ENCODE results near the gene HOXA6.

Gene HOXA6

GRCh38 chr7:27182861-27183681 lies 35.5 kb upstream of the HOXA6 start:
- Histone ChIP-seq H3K4me3 (ENCODE audit: low read length) (no peak overlapping the region), H3K4me1 (ENCODE audit: insufficient read depth, low read length) (peaks cover 24% of the 10 kb centered on the region), H3K36me3 (ENCODE audit: insufficient read depth, low read length) (no peaks in the 10 kb centered on the region), H3K9me3 (ENCODE audit: insufficient read depth, low read depth, low read length) (no peaks in the 10 kb centered on the region), H3K27ac (ENCODE audit: low read depth, low read length) (no peak overlapping the region), H3K9ac (ENCODE audit: low read depth, low read length) (no peak overlapping the region), H3K27me3 (ENCODE audit: insufficient read depth, low read length) (peaks cover 100% of the 10 kb centered on the region)
- WGBS: 2% methylated on average over 39 of the region's 39 CpGs

- Histone ChIP-seq H3K36me3 (ENCODE audit: insufficient read depth, low read length) (no peaks in the 10 kb centered on the region), H3K27me3 (ENCODE audit: insufficient read depth, low read length) (peaks cover 100% of the 10 kb centered on the region), H3K4me3 (ENCODE audit: low read length) (no peak overlapping the region), H3K4me1 (ENCODE audit: insufficient read depth, low read length) (peaks cover 20% of the 10 kb centered on the region), H3K9me3 (ENCODE audit: insufficient read depth, low read depth, low read length) (no peaks in the 10 kb centered on the region), H3K27ac (ENCODE audit: low read depth, low read length) (no peak overlapping the region), H3K9ac (ENCODE audit: low read depth, low read length) (no peak overlapping the region)
- WGBS: 30% methylated on average over 4 of the region's 4 CpGs
These were observed 34.8 kb upstream of the HOXA6 start for GRCh38 chr7:27182285-27182841.

GRCh38 chr7:27181795-27182275 lies 34.3 kb upstream of the HOXA6 start:
- Histone ChIP-seq H3K9ac (ENCODE audit: low read depth, low read length) (no peak overlapping the region), H3K27ac (ENCODE audit: low read depth, low read length) (no peak overlapping the region), H3K4me1 (ENCODE audit: insufficient read depth, low read length) (peaks cover 20% of the 10 kb centered on the region), H3K4me3 (ENCODE audit: low read length) (no peak overlapping the region), H3K36me3 (ENCODE audit: insufficient read depth, low read length) (no peaks in the 10 kb centered on the region), H3K9me3 (ENCODE audit: insufficient read depth, low read depth, low read length) (no peaks in the 10 kb centered on the region), H3K27me3 (ENCODE audit: insufficient read depth, low read length) (peaks cover 100% of the 10 kb centered on the region)
- 39% methylated on average over 4 of the region's 4 CpGs for WGBS

GRCh38 chr7:27180431-27181420 lies 33.2 kb upstream of the HOXA6 start:
- Histone ChIP-seq H3K4me3 (ENCODE audit: low read length) (no peak overlapping the region), H3K27ac (ENCODE audit: low read depth, low read length) (no peak overlapping the region), H3K4me1 (ENCODE audit: insufficient read depth, low read length) (peaks cover 20% of the 10 kb centered on the region), H3K27me3 (ENCODE audit: insufficient read depth, low read length) (peaks cover 100% of the 10 kb centered on the region), H3K9me3 (ENCODE audit: insufficient read depth, low read depth, low read length) (no peaks in the 10 kb centered on the region; the same call in 1 of the 2 replicates), H3K36me3 (ENCODE audit: insufficient read depth, low read length) (no peaks in the 10 kb centered on the region), H3K9ac (ENCODE audit: low read depth, low read length) (no peak overlapping the region)
- WGBS: 40% methylated on average over 12 of the region's 12 CpGs

- H3K9me3 ChIP-seq (ENCODE audit: insufficient read depth, low read depth, low read length): no peaks in the 10 kb centered on the region; the same call in 1 of the 2 replicates
- H3K27me3 ChIP-seq (ENCODE audit: insufficient read depth, low read length): peaks cover 100% of the 10 kb centered on the region
- H3K4me3 ChIP-seq (ENCODE audit: low read length): no peak overlapping the region
- no peaks in the 10 kb centered on the region for H3K36me3 ChIP-seq (ENCODE audit: insufficient read depth, low read length)
- no peak overlapping the region for H3K27ac ChIP-seq (ENCODE audit: low read depth, low read length)
- peaks cover 20% of the 10 kb centered on the region for H3K4me1 ChIP-seq (ENCODE audit: insufficient read depth, low read length)
- 4% methylated on average over 56 of the region's 56 CpGs for WGBS
- no peak overlapping the region for H3K9ac ChIP-seq (ENCODE audit: low read depth, low read length)
These were observed 32.2 kb upstream of the HOXA6 start for GRCh38 chr7:27179503-27180430.

GRCh38 chr7:27179030-27179429 lies 31.5 kb upstream of the HOXA6 start:
- Histone ChIP-seq H3K36me3 (ENCODE audit: insufficient read depth, low read length) (no peaks in the 10 kb centered on the region), H3K27me3 (ENCODE audit: insufficient read depth, low read length) (peaks cover 100% of the 10 kb centered on the region), H3K9ac (ENCODE audit: low read depth, low read length) (no peak overlapping the region), H3K4me1 (ENCODE audit: insufficient read depth, low read length) (peaks cover 20% of the 10 kb centered on the region), H3K9me3 (ENCODE audit: insufficient read depth, low read depth, low read length) (no peaks in the 10 kb centered on the region; the same call in 1 of the 2 replicates), H3K4me3 (ENCODE audit: low read length) (no peak overlapping the region), H3K27ac (ENCODE audit: low read depth, low read length) (no peak overlapping the region)
- 8% methylated on average over 14 of the region's 14 CpGs for WGBS

- H3K4me3 ChIP-seq (ENCODE audit: low read length): no peak overlapping the region
- H3K27me3 ChIP-seq (ENCODE audit: insufficient read depth, low read length): peaks cover 100% of the 10 kb centered on the region
- H3K27ac ChIP-seq (ENCODE audit: low read depth, low read length): no peak overlapping the region
These were observed 30.8 kb upstream of the HOXA6 start for GRCh38 chr7:27178366-27178765.

GRCh38 chr7:27177795-27178320 lies 30.3 kb upstream of the HOXA6 start:
- no peaks in the 10 kb centered on the region for H3K36me3 ChIP-seq (ENCODE audit: insufficient read depth, low read length)
- peaks cover 100% of the 10 kb centered on the region for H3K27me3 ChIP-seq (ENCODE audit: insufficient read depth, low read length)
- H3K4me3 ChIP-seq (ENCODE audit: low read length): no peak overlapping the region
- no peaks in the 10 kb centered on the region; the same call in 1 of the 2 replicates for H3K9me3 ChIP-seq (ENCODE audit: insufficient read depth, low read depth, low read length)
- no peak overlapping the region for H3K27ac ChIP-seq (ENCODE audit: low read depth, low read length)
- WGBS: 34% methylated on average over 5 of the region's 5 CpGs
- no peak overlapping the region for H3K9ac ChIP-seq (ENCODE audit: low read depth, low read length)
- peaks cover 8% of the 10 kb centered on the region; the same call in 1 of the 2 replicates for H3K4me1 ChIP-seq (ENCODE audit: insufficient read depth, low read length)

More at GRCh38 chr7:27178366-27178765, 30.8 kb upstream of the HOXA6 start:
- H3K4me1 ChIP-seq (ENCODE audit: insufficient read depth, low read length): peaks cover 14% of the 10 kb centered on the region
- no peak overlapping the region for H3K9ac ChIP-seq (ENCODE audit: low read depth, low read length)
- no peaks in the 10 kb centered on the region; the same call in 1 of the 2 replicates for H3K9me3 ChIP-seq (ENCODE audit: insufficient read depth, low read depth, low read length)
- WGBS: 20% methylated on average over 5 of the region's 6 CpGs
- H3K36me3 ChIP-seq (ENCODE audit: insufficient read depth, low read length): no peaks in the 10 kb centered on the region

GRCh38 chr7:27176962-27177794 lies 29.6 kb upstream of the HOXA6 start:
- peaks cover 7% of the 10 kb centered on the region; the same call in 1 of the 2 replicates for H3K4me1 ChIP-seq (ENCODE audit: insufficient read depth, low read length)
- no peaks in the 10 kb centered on the region for H3K36me3 ChIP-seq (ENCODE audit: insufficient read depth, low read length)
- peaks cover 100% of the 10 kb centered on the region for H3K27me3 ChIP-seq (ENCODE audit: insufficient read depth, low read length)
- H3K4me3 ChIP-seq (ENCODE audit: low read length): no peak overlapping the region
- H3K9me3 ChIP-seq (ENCODE audit: insufficient read depth, low read depth, low read length): no peaks in the 10 kb centered on the region; the same call in 1 of the 2 replicates
- WGBS: 21% methylated on average over 22 of the region's 22 CpGs
- no peak overlapping the region for H3K27ac ChIP-seq (ENCODE audit: low read depth, low read length)
- H3K9ac ChIP-seq (ENCODE audit: low read depth, low read length): no peak overlapping the region
